ENCODE data around the gene FIGLA.
"Not testable (repeated sequence)": the region's sequence is repeated elsewhere in the genome, so short reads cannot be mapped to it uniquely, and the experiment has no call there.

The FIGLA gene

DNA sequence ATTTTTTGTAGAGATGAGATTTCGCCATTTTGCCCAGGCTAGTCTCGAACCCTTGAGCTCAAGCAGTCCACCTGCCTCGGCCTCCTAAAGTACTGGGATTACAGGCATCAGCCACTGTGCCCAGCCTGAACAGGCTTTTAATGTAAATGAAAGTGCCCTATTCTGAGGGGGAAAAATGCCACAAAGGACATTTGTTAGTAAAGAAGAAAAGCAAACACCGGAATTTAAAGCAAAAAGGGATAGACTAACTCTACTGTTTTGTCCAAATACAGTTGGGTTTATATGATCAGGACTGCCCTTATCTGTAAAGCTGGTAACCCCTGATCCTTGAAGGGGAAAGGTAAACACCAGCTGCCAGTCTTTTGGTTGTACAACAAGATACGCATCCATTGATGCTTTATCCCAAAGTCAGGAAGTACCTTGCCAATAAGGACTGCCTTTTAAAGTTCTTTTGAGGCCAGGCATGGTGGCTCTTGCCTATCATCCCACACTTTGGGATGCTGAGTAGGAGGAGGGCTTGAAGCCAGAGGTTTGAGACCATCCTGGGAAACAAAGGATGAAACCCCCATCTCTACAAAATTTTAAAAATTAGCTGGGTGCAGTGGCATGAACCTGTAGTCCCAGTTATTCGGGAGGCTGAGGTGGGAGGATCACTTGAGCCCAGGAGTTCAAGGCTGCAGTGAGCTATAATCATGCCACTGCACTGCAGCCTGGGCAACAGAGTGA, 16.8 kb upstream of the FIGLA start:
- no peak for DNase-seq

DNA sequence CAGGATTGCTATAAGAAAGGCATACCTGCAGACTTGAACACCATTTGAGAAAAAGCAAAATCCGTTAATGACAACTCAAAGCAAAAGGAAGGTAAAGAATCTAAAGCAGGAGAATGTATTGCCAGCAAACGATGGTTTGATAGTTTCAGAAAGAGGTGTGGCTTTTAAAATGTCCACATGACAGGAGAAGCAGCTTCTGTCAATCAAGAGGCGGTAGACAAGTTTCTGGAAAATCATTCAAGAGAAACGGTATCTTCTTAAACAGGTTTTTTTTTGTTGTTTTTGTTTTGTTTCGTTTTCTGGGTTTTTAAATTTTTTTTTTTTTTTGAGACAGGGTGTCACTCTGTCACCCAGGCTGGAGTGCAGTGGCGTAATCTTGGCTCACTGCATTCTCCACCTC, 16.2 kb upstream of the FIGLA start:
- no peak for DNase-seq

DNA sequence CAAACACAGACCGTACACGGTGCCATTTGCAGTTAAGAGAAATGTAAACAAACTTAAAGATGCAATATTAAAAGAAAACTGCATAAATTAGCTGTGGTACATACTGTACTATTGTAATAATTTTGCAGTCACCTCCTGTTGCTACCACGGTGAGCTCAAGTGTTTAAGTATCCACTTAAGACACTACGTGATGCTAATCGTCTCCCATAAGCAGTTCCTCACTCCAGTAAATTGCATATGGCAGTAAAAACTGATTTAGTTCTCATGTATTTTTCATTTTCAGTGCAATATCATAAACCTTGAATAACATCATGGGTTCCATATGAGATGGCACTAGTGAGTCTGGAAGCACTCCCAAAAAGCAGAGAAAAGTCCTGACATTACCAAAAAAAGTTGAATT, 15.6 kb upstream of the FIGLA start:
- DNase-seq = no peak

DNA sequence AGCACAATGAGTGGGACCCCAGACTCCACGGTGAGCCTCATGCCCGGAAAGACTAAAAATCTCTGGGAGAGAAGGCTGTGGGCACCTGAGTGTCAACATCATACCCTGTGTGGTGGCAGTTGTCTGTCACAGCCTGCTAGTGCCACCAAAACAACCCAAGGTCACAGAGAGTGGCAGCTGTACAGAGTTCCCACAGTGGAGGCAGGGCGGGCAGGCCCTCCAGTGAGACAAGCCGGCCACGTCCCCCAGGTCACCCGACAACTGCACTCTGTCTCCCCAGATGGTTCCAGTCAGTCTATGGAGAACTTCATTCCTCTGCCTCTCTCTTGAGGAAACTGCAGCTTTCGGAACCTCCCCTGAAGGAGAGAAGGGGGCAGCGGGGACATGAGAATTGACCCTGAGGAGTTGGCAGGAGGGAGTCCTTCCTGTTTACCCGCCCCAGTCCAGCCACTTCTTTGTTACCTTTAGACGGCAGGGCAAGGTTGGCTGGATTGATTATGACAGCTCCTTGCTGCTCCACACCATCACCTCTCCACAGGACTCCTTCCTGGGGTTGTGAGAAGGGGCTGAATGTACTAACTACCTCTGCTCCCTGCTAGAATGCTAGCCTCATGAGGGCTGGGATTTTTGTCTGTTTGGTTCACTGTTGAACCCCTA, 11.3 kb upstream of the FIGLA start:
- DNase-seq = no peak

DNA sequence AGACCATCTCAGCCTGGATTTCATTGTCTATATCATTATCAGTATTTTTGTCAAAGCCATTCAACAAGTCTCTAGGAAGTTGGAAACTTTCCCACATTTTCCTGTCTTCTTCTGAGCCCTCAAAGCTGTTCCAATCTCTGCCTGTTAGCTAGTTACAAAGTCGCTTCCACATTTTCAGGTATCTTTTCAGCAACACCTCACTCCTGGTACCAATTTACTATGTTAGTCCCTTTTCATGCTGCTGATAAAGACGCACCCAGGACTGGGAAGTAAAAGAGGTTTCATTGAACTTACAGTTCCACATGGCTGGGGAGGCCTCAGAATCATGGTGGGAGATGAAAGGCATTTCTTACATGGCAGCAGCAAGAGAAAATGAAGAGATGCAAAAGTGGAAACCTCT, 9.3 kb upstream of the FIGLA start:
- DNase-seq = no peak

DNA sequence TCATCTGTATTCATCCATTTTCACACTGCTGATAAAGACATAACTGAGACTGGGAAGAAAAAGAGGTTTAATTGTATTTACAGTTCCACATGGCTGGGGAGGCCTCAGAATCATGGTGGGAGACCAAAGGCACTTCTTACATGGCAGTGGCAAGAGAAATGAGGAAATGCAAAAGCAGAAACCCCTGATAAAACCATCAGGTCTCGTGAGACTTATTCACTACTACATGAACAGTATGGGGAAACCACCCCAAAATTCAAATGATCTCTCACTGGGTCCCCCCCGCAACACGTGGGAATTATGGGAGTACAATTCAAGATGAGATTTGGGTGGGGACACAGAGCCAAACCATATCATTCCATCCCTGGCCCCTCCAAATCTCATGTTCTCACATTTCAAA, 7.6 kb upstream of the FIGLA start:
- not testable (repeated sequence) for DNase-seq

DNA sequence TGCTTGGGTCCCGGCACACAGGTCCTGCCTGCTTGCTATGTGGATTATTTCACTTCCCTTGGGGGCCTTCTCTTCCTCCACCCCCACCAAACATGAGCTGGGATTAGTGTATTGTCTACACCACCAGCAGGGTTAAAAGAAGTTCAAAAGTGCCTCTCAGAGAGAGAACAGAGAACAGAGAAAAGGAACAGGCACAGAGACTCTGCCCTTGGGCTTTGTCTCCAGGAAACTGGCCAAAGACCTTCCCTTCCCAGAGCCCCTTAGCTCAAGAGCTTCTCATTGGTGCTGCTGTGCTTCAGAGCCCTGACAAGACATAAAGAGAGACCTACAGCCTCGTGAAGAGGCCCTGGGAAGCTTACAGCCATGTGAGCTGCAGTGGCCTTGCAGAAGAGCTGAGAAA, 7.1 kb upstream of the FIGLA start:
- no peak for DNase-seq

DNA sequence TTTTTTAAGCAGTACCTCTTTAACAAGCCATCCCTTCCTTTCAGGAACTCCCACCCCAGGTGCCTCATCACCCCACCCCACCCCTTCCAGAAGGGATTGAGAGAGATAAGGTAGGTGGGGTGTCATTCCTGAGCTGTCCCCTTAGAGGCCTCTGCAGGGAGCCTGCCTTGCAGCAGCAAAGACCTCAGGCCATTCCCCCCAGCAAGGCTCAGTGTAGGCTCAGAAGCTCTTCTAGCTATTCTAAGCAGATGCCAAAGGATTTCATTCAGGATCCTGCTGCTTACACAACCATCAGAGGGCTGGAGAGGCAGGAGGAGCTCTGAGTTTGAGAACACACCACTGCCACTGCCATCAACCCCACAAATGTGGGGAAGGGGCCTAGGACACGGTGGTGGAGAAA, 5.8 kb upstream of the FIGLA start:
- DNase-seq = no peak

DNA sequence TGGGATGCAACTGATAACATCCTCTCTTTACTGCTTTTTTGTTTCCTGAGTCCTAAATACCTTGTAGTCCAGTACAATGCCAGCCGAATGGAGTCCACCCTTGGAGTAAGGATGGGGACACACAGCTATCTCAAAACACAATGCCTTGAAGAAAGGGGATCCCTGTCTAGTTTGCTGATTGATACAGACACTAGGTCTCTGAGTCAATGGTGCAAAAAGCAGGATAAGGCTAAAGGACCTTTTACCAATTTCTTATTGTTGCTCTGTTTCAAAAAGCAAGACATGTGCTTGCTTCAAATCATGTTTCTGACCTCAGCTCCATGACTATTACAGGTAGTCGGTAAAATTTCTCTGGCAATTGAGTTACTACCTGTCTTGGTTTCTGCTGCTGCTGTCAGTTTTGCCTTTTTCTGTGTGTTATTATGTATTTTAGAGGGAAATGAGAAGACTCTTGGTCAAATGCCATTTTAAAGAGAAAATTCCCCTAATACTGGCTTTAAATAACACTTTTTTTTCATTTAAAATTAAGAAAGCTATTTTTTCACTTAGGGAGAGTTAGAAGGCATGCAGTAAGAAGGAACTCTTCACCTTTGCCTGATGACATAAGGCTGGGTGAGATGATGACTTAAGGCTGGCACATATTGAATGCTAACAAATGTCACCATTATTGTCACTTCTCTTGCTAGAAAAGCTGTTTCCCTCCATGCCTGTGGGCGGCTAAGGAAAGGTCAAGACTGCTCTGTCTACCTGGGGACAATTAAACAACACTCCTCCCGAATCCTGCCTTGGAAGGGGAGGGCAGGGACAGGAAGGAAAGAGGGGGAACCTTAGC, 4.9 kb upstream of the FIGLA start:
- DNase-seq = no peak

DNA sequence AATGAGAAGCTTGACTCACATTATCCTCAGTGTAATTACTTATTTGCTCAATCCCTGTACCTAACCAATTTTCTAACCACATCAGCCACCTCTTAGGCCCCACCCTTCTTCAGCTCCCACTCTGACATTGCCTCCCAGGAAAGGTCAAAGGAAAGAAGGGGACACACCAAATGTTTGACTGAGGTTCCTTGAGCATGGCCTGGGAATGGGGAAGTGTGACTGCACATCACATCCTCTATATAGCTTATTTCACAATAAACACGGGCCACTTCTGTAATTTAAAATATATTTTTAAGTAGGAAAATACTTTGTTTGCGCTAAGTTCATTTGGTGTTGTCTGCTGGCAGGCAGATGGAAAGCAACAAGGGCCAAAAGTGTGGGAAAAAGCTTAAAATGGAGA, 3.0 kb upstream of the FIGLA start:
- DNase-seq = no peak

DNA sequence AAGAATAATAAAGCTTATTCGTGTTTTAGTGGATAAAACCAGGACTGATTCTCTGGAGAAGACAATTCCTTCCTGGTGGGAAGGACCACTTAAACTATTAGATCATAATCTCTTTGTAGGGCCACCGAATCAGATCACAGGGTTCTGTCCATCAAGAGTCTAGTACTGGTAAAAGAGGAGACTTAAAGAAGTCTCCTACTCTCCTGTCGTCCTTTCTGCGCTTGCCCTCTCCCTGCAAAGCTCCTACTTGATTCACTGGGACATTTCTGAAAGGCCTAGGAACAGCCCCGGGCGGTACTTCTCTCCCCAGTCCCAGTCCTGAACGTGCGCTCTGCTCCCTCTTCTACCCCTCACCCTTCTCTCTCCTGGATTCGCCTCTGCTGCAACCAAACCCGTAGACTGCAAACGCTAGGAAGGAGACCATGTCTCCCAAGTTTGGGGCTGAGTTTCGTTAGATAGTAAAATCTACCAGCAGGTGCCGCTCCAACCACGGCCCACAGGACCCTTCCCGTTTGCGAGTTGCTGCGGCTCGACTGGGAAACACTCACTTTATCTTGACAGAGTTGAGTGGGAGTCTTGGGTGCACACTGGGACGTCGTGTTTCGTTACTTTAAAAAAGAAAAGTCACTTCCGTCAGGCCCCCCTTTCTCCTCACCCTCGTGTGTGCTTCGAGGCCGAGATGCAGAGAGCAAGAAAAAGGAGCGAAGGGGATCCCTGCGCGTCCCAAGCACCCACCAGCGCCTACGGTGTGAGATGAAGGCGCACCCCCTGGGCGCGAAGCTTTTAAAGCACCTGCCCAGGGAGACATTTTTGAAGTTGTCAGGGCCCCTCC, 923 bp downstream of the FIGLA start:
- peak; percentile 75 for DNase-seq

DNA sequence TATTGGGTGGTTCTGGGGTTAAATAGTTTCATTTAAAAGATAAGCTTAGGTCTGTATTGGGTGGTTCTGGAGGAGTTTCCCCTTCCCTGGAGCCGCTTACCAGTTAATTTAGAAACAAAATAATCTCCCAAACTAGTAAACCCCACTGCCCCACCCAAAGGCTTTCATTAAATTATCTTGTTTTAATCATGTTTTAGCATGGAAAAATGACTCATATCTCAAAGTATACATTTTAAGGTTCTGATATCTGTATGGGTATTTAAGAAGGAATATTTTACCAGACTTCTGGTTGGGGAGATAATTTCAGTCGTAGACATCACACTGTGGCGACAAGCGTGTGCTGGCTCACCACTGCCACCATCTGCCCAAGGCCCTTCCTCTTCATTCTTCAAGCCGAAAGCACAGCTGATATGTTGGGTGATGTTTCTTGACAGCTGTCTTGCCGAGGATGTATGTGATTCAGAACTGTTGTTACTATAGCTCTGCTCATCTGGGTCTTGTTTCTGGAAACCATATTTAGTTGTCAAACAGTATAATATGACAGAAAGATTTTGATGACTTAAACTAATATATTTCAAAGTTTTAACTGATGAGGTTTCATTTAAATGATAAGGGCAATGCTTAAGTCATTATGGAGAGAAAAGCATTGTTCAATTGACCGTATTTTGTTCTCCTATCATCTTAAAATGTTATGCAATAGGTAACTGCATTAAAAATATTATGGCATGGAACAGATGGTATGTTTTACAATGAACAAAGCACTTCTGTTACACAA, 5.1 kb downstream of the FIGLA start:
- no peak for DNase-seq

DNA sequence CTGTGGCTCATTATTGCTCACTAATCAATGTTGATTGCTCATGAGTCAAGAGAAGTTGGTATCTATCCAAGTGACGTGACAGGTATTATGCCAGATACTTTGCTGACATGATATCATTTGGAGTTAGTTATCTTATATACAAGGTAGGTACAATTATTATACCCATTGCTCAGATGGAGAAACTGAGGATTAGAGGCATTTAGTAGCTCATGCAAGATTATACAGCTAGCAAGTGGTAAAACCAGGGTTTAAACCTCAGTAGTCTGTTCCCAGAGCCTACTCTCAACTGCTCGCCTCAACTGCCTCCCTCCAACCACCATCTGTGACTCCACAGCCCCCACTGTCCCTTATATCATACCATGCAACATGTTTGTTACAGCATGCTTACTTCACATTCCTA, 6.1 kb downstream of the FIGLA start:
- DNase-seq = no peak

DNA sequence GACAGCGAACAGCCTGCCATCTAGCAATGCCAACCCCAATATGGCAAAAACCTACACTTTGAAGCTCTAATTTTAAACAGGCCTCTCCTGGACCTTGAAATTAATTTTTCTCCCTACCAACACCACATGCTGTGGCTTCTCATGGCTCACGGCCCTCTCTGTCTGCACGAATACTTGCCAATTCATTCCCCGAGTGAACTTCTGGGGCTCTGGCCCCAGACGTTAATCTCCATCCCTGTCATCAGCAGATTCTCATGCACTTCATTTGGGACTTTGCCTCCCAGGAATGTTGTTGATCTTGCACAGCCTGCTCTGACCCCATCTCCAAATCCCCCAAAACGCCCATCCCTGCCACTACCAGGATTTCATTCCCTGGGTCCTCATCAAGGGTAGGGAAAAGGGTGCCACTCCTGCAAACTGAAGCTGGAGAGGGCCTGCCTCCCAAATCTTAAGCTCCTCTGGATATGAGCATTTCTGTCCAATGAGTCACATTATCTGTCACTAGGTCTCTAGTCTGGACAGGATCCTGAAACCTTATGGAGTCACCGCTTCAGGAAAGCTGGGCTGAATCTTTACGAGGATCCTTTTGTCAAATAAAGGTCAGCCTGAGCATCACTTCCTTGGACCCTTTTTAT, 10.4 kb downstream of the FIGLA start:
- no peak for DNase-seq

DNA sequence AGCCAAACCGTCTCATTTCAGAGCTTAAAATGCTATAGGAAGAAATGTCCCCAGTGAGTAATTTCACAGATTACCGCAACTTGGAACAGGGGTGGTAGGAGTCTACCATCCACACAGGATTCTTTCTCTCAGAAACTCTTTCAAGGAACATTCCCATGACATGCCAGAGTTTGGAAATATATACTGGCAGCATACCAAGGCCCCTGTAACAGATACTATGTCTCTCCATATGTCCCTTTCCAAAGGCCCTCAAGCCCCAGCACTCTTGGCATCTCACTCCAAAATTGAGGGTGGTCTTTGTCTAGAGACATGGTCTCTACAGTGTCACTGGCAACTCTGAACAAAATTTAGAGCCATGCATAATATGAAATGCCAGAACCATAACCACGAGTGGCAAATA, 11.0 kb downstream of the FIGLA start:
- DNase-seq = no peak

DNA sequence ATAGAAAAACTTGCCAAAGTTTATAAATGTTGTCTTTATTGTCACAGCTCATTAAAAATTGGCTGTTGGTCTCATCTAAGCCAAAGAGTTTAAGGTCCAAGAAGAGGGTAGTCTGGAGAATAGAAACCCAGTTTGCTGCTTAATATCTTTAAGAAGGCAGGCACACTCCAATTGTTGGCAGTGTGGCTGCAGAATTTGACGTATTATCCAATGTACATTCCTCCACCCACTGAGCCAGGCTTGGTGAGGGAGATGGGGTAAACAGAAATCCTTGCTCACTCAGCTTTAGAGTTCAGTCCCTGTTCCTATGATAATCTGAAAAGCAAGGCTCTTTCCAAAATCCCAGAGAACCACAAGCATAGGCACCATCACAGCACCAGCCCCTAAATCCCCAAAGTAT, 11.8 kb downstream of the FIGLA start:
- DNase-seq = no peak

DNA sequence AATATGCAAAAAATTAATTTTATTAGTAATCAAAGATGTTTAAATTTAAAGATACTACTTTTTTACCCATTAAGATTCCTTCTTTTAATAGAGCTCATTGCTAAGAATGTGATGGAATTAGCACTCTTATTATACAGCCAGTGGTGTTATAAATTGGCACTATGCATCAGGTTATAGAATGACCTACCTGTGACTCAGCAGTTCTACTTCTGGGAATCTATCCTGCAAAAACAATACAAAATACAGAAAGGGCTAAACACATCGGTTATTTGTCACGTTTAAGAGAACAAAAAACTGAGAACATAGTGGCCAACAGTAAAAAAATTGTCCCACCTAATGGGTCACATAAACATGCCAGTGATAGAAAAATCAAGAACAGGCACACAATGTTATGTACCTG, 13.0 kb downstream of the FIGLA start:
- no peak for DNase-seq

DNA sequence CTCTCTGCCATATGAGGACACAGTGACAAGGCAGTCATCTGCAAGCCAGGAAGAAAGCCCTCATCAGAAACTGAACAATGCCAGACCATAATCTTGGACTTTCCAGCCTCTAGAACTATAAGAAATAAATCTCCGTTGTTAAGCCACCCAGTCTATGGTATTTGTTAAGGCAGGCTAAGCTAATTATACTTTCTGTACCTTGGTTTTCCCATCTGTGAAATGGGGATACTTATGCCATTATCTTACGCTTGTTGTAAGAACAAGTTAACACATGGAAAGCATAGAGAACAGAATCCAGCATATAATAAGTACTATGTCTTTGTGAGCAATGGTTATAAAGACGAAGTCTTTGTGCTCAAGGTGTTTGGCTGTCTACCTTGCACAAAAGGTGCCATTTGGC, 14.2 kb downstream of the FIGLA start:
- no peak for DNase-seq

DNA sequence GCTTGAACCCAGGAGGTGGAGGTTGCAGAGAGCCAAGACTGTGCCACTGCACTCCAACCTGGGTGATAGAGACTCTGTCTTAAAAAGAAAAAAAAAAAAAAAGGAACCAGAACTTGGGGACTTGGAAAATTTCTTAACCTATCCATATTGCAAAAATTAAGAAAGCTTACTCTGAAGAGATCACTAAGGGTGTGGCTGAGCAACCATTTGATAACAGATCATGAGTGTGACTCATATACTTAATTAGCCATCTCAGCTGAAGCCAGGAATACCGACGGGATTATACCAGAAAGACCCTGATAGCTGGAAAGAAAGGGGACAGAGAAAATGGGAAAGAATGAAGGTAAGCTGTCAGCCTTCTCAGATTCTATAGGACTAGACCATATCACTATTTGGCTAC, 15.3 kb downstream of the FIGLA start:
- DNase-seq = no peak

DNA sequence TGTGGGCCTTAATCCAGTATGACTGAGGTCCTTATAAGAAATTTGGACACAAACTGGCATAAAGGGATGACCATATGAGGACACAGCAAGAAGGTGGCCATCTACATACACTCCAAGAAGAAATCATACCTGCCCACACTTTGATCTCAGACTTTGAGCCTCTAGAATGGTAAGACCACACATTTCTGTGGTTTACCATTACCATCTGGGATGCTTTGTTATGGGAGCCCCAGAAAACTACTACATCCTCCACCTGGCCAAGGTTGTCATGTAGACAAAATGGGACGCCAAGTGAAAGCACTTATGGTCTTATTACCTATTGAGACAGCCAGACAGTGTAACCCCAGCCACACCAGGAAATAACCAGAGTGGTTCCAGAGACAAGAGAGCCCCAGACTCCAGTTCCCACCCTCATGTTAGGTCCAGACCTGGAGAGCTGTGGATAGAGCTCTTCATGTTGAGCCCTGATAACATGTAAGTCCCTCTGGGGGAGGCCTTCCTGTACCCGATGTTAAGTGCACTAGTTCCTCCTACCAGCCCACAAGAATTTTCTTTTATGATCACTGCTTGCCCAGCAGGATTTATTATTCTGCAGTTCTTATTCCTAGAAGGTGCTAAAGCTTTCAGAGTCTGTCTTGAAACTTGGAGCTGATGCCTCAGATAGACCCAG, 17.8 kb downstream of the FIGLA start:
- DNase-seq = no peak

DNA sequence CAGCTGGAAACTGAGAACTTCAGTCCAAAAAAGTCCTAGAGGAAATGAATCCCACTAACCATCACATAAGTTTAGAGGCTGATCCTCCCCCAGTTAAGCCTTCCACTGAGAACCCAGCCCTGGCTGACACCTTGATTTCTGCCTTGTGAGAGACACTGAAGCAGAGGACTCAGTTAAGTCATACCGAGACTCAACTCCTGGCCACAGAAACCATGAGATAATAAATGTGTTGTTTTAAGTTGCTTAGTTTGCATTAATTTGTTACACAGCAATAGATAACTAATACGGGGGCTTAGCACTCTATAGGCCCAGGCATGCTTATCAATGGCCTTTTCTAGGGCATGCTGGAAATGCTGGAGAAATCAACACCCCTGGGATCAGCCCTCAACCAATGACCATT, 19.0 kb downstream of the FIGLA start:
- no peak for DNase-seq

All from activated effector memory CD4-positive, alpha-beta T cell treated with anti-CD3 and anti-CD28 coated beads, Interleukin-2, amount 50 U/mL, for 16 hours (primary cell).